MM.1S (cell line): Measurements from ENCODE around the gene NBAS.

Experiments
- DNase-seq: peaks from one replicate; pipeline ENCODE4 v3.0.0-alpha.2; 2015
- H2AFZ ChIP-seq: fragments of 300-600 bp; sonication (generic); 2 replicates; pipeline ENCODE4 v1.6.0; 2016; ENCODE audit warnings: antibody characterized with exemption, low read length
- H3F3A ChIP-seq: fragments of 300-600 bp; sonication (generic); 2 replicates; pipeline ENCODE4 v1.6.1; 2016; ENCODE audit warnings: mild to moderate bottlenecking, antibody characterized with exemption, low read length, moderate library complexity, mixed read lengths; ENCODE audit not compliant: insufficient read depth
- H3K27ac ChIP-seq: fragments of 300-600 bp; sonication (generic); 2 replicates; pipeline ENCODE4 v1.5.1; 2016; ENCODE audit warnings: mild to moderate bottlenecking, low read length
- H3K27me3 ChIP-seq: fragments of 300-600 bp; sonication (generic); replicated peaks from 2 replicates; pipeline ENCODE4 v1.6.0; 2016; ENCODE audit warnings: low read length; ENCODE audit not compliant: insufficient read depth
- H3K36me3 ChIP-seq: fragments of 300-600 bp; sonication (generic); replicated peaks from 2 replicates; pipeline ENCODE4 v1.6.1; 2016; ENCODE audit warnings: mild to moderate bottlenecking, low read length, mixed read lengths; ENCODE audit not compliant: insufficient read depth
- H3K4me1 ChIP-seq: fragments of 300-600 bp; sonication (generic); 2 replicates; pipeline ENCODE4 v1.6.1; 2016; ENCODE audit warnings: low read length, mixed read lengths
- H3K4me2 ChIP-seq: fragments of 300-600 bp; sonication (generic); 2 replicates; pipeline ENCODE4 v1.6.0; 2016; ENCODE audit warnings: low read depth, low read length
- H3K4me3 ChIP-seq: fragments of 300-600 bp; sonication (generic); 2 replicates; pipeline ENCODE4 v1.5.1; 2016; ENCODE audit warnings: low read length, mixed read lengths
- H3K79me2 ChIP-seq: fragments of 300-600 bp; sonication (generic); 2 replicates; pipeline ENCODE4 v1.6.1; 2016; ENCODE audit warnings: mixed run types, low read length, mixed read lengths
- H3K9ac ChIP-seq: fragments of 300-600 bp; sonication (generic); 2 replicates; pipeline ENCODE4 v1.6.1; 2016; ENCODE audit warnings: low read length, mixed read lengths
- H3K9me2 ChIP-seq: fragments of 300-600 bp; sonication (generic); replicated peaks from 2 replicates; pipeline ENCODE4 v1.6.1; 2016; ENCODE audit warnings: mild to moderate bottlenecking, low read length, mixed read lengths; ENCODE audit not compliant: insufficient read depth
- H3K9me3 ChIP-seq: fragments of 300-600 bp; sonication (generic); replicated peaks from 2 replicates; pipeline ENCODE4 v1.6.1; 2016; ENCODE audit warnings: mild to moderate bottlenecking, low read length, mixed read lengths; ENCODE audit not compliant: insufficient read depth
- H4K20me1 ChIP-seq: fragments of 300-600 bp; sonication (generic); 2 replicates; pipeline ENCODE4 v1.6.1; 2016; ENCODE audit warnings: mild to moderate bottlenecking, low read length, moderate library complexity, mixed read lengths; ENCODE audit not compliant: insufficient read depth
- CTCF ChIP-seq: fragments of 300-600 bp; sonication (generic); IDR thresholded peaks from 2 replicates; pipeline ENCODE4 v1.5.1; 2016; ENCODE audit warnings: antibody characterized with exemption, low read length, mixed read lengths
- EZH2 ChIP-seq: fragments of 300-600 bp; sonication (generic); optimal IDR thresholded peaks from 2 replicates; pipeline ENCODE3; 2017; ENCODE audit warnings: low read depth, mild to moderate bottlenecking, antibody characterized with exemption, low read length, mixed read lengths
- EZH2phosphoT487 ChIP-seq: fragments of 300-600 bp; sonication (generic); IDR thresholded peaks from 2 replicates; pipeline ENCODE4 v1.6.1; 2018; ENCODE audit warnings: antibody characterized with exemption, low read length

NBAS gene

GRCh38 chr2:15555760-15556193 lies 5.4 kb downstream of the NBAS start:
- Histone ChIP-seq H3F3A (no peaks in the 10 kb centered on the region), H3K9me2 (no peaks in the 10 kb centered on the region), H3K4me2 (no peak overlapping the region), H3K27ac (no peak overlapping the region), H3K36me3 (no peaks in the 10 kb centered on the region; the same call in 1 of the 2 replicates), H3K4me3 (no peak overlapping the region), H3K9me3 (no peaks in the 10 kb centered on the region), H3K9ac (no peak overlapping the region), H2AFZ (no peak overlapping the region), H4K20me1 (no peaks in the 10 kb centered on the region), H3K4me1 (peaks cover 7% of the 10 kb centered on the region; the same call in 1 of the 2 replicates), H3K27me3 (no peaks in the 10 kb centered on the region), H3K79me2 (peaks cover 34% of the 10 kb centered on the region)
- no peak for DNase-seq
- TF ChIP-seq EZH2 (no peak), EZH2phosphoT487 (no peak), CTCF (no peak)

GRCh38 chr2:15554525-15555218 lies 6.5 kb downstream of the NBAS start:
- Histone ChIP-seq H3K9me2 (no peaks in the 10 kb centered on the region), H3K27ac (no peak overlapping the region), H3K4me3 (no peak overlapping the region), H3K9ac (no peak overlapping the region), H4K20me1 (no peaks in the 10 kb centered on the region), H3K27me3 (no peaks in the 10 kb centered on the region), H2AFZ (no peak overlapping the region), H3F3A (no peaks in the 10 kb centered on the region), H3K9me3 (no peaks in the 10 kb centered on the region), H3K36me3 (no peaks in the 10 kb centered on the region; the same call in 1 of the 2 replicates), H3K4me2 (no peak overlapping the region), H3K79me2 (peaks cover 24% of the 10 kb centered on the region), H3K4me1 (peaks cover 7% of the 10 kb centered on the region; the same call in 1 of the 2 replicates)
- TF ChIP-seq CTCF (no peak), EZH2phosphoT487 (no peak), EZH2 (no peak)
- DNase-seq: no peak

- H3K4me2 ChIP-seq: no peak overlapping the region
- no peaks in the 10 kb centered on the region for H4K20me1 ChIP-seq
- no peaks in the 10 kb centered on the region for H3K9me3 ChIP-seq
- H3K9me2 ChIP-seq: no peaks in the 10 kb centered on the region
- no peak overlapping the region for H3K27ac ChIP-seq
- DNase-seq: no peak
- no peak overlapping the region for H3K9ac ChIP-seq
- no peak overlapping the region for H2AFZ ChIP-seq
- no peaks in the 10 kb centered on the region for H3F3A ChIP-seq
- no peaks in the 10 kb centered on the region; the same call in 1 of the 2 replicates for H3K36me3 ChIP-seq
- no peak overlapping the region for H3K4me3 ChIP-seq
- TF ChIP-seq EZH2: no peak
- H3K79me2 ChIP-seq: peaks cover 17% of the 10 kb centered on the region
- no peaks in the 10 kb centered on the region for H3K4me1 ChIP-seq
- H3K27me3 ChIP-seq: no peaks in the 10 kb centered on the region
Measured at GRCh38 chr2:15553951-15554350, 7.2 kb downstream of the NBAS start.

- no peaks in the 10 kb centered on the region for H3K9me2 ChIP-seq
- no peak overlapping the region for H3K9ac ChIP-seq
- H3K4me3 ChIP-seq: no peak overlapping the region
- H2AFZ ChIP-seq: no peak overlapping the region
- H3K4me2 ChIP-seq: no peak overlapping the region
- TF ChIP-seq CTCF (no peak), EZH2 (no peak), EZH2phosphoT487 (no peak)
- no peak overlapping the region for H3K27ac ChIP-seq
- peaks cover 12% of the 10 kb centered on the region for H3K79me2 ChIP-seq
- H3K4me1 ChIP-seq: no peaks in the 10 kb centered on the region
- DNase-seq: no peak
- no peaks in the 10 kb centered on the region for H4K20me1 ChIP-seq
- H3K9me3 ChIP-seq: no peaks in the 10 kb centered on the region
- H3F3A ChIP-seq: no peaks in the 10 kb centered on the region
- no peaks in the 10 kb centered on the region for H3K27me3 ChIP-seq
- H3K36me3 ChIP-seq: no peaks in the 10 kb centered on the region; the same call in 1 of the 2 replicates
Measured at GRCh38 chr2:15553519-15553918, 7.6 kb downstream of the NBAS start.
